HG03439 (cell line): ENCODE results near the gene PIK3R3.
"Not testable (repeated sequence)": the region's sequence is repeated elsewhere in the genome, so short reads cannot be mapped to it uniquely, and the experiment has no call there.

Experiments
- ATAC-seq: cut with Tn5 transposase; IDR thresholded peaks from one replicate; pipeline ENCODE4 v1.9.1; 2021; ENCODE audit warnings: mild to moderate bottlenecking, moderate library complexity; ENCODE audit not compliant: unreplicated experiment

Gene PIK3R3

GRCh38 chr1:46113948-46114347 lies 18.5 kb downstream of the PIK3R3 start:
- no peak for ATAC-seq

DNA sequence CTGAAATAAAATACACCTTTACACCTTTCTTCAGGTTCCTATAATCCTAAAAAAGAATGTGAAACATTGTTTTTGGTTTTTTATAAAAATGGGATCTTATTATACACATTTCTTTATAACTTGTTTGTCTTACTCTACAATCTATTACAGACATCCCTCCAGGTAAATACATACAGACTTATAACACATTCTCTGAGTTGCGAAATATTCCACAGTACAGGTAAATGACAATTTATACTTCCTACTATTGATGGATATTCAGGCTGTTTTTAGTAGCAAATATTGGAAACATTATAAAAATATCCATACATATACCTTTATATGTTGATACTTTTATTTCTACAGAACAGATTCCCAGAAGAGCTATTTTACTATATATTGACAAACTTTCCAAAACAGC lies 20.3 kb downstream of the PIK3R3 start:
- no peak for ATAC-seq

GRCh38 chr1:46110521-46110920 lies 21.9 kb downstream of the PIK3R3 start:
- ATAC-seq = no peak

GRCh38 chr1:46102769-46103476 lies 29.5 kb downstream of the PIK3R3 start:
- no peak for ATAC-seq

DNA sequence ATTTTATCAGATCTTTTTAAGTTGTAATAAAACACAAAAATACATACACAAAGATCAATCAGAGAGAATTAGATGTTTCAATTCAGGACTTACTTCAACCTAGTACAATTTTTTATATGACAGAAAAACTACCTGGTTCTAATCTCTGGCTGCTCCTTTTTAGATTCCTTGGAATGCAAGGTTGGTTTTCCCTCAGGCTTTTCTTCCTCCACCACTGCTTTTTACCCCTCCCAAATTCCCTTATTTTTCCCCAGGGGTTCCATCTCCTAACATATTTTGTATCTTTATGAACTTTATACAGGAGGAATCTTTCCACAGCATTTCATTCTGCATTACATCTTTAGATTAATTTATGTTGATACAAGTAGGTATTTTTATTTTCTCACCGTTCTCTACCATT lies 33.2 kb downstream of the PIK3R3 start:
- ATAC-seq = no peak

DNA sequence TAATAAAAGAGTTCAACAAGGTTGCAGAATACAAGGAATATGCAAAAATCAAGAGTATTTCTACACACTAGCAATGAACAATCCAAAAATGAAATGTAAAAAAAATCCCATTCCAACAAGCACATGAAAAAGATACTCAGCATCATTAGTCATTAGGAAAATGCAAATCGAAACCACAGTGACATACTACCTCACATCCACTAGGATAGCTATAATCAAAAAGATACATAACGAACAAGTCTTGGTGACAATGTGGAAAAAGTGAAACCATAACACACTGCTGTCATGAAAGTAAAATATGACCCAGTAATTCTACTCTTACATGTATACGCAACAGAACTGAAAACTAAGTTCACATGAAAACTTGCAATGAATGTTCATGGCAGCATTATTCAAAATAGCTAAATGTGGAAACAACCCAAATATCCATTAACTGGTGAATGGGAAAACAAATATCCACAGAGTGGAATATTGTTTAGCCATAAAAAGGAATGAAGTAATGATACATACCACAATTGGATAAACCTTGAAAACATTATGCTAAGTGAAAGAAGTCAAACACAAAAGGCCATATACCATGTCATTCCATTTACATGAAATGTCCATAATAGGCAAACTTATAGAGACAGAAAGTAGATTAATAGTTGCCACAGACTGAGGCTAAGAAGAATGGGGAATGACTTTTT lies 34.3 kb downstream of the PIK3R3 start:
- peak; percentile 52 for ATAC-seq

DNA sequence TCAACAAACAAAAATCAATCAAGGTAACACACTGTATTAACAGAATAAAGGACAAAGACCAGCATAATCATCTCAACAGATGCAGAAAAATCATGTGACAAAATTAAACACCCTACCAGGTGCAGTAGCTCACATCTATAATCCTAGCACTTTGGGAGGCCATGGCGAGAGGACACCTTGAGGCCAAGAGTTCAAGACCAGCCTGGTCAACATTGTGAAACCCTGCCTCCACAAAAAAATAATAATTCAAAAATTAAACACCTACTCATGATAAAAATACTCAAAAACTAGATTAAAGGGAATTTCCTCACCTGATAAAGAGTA lies 35.3 kb downstream of the PIK3R3 start:
- no peak for ATAC-seq

GRCh38 chr1:46096269-46097148 lies 35.9 kb downstream of the PIK3R3 start:
- ATAC-seq = no peak

DNA sequence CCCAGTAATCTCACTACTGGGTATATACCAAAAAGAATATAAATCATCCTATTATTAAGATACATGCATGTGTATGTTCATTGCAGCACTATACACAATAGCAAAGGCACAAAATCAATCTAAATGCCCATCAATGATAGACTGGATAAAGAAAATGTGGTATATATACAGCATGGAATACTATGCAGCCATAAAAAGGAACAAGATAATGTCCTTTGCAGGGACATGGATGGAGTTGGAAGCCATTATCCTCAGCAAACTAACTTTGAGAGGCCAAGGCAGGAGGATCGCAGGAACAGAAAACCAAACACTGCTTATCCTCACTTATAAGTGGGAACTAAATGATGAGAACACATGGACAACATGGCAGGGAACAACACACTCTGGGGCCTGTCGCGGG lies 37.3 kb downstream of the PIK3R3 start:
- ATAC-seq = not testable (repeated sequence)

GRCh38 chr1:46094471-46095005 lies 37.9 kb downstream of the PIK3R3 start:
- ATAC-seq = no peak

DNA sequence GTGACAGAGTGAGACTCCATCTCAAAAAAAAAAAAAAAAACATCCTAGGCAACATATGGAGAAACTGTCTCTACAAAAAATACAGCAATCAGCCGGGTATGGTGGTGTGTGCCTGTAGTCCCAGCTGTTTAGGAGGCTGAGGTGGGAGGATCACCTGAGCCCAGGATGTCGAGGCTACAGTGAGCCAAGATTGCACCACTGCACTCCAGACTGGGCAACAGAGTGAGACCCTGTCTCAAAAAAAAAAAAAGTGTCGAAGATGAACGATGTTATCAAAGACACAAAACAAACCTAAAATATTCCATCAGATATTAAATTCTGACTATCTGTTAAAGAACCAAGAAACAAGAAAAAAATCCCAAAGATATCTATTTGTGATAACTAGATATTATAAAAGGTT lies 38.6 kb downstream of the PIK3R3 start:
- not testable (repeated sequence) for ATAC-seq

GRCh38 chr1:46087891-46088290 lies 44.5 kb downstream of the PIK3R3 start:
- ATAC-seq = no peak

DNA sequence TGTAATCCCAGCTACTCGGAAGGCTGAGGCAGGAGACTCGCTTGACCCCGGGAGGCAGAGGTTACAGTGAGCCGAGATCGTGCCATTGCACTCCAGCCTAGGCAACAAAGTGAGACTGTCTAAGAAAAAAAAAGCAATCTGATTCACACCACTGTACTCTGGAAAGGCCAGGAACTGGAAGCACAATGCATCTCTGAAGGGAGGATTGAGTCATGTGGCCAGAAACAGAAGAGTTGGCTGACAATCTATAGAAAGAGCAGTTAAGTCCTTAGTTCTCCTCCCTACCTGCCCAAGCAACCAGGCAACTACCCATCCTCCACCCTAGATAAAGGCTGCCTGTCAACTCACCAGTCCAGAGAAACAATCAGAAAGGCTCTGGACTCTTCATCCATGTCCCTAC lies 45.9 kb downstream of the PIK3R3 start:
- no peak for ATAC-seq

- ATAC-seq = no peak
Measured at GRCh38 chr1:46084553-46085451, 47.6 kb downstream of the PIK3R3 start.

DNA sequence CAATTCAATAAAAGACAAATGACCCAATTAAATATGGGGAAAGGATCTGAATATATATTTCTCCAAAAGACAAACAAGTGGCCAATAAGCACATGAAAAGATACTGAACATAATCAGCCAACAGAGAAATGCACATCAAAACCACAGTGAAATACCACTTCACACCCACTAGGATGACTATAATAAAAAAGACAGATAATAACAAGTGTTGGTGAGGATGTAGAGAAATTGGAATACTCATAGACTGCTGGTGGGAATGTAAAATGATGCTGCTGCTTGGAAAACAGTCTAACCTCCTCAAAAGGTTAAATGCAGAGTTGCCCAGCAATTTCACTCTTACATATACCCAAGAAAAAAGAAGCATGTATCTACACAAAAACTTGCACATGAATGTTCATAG lies 48.9 kb downstream of the PIK3R3 start:
- no peak for ATAC-seq

GRCh38 chr1:46081619-46082018 lies 50.8 kb downstream of the PIK3R3 start:
- ATAC-seq = no peak

GRCh38 chr1:46081206-46081605 lies 51.2 kb downstream of the PIK3R3 start:
- ATAC-seq = no peak

DNA sequence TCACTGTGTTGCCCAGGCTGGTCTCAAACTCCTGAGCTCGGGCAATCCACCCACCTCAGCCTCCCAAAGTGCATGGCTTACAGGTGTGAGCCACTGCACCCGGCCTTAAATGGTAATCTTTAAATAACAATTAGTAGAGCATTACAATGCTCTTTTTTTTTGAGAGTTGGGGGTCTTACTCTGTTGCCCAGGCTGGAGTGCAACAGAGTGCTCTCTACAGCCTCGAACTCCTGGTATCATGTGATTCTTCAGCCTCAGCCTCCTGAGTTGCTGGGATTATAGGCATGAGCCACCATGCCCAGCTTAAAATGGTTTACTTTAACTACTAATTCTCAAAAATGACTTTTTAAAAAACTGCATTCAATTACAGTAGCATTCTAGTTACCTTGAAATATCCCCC lies 52.2 kb downstream of the PIK3R3 start:
- no peak for ATAC-seq

DNA sequence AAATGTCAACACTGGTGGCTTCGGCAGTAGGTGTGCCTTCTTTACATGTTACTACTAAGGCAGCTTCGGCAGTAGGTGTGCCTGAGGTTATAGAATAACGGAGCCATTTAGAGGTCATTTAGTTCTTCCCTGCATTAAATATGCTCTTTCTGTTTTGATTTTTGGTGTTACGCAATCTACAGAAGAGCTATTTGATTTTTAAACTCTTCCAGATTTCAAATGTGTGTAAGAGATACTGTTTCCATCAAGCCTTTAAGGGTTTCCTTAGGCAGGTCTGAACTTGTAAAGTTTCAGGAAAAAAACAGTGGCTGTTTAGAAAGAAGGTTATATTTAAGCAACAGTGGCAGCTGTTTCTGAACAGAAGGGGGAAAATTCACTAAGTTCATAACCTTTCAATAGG lies 54.8 kb downstream of the PIK3R3 start:
- no peak for ATAC-seq

- ATAC-seq = no peak
Measured at GRCh38 chr1:46076343-46076742, 56.1 kb downstream of the PIK3R3 start.

GRCh38 chr1:46072975-46073374 lies 59.5 kb downstream of the PIK3R3 start:
- no peak for ATAC-seq
